Measurements from ENCODE around the gene GOLGB1. TPM values are rescaled to one million over a fixed set of nuclear protein-coding genes. Genes with fewer than 3 reads are reported as not detected.
A peak's percentile ranks its signal among the peaks of the same experiment; 100 is the strongest.
"Not testable (repeated sequence)": the region's sequence is repeated elsewhere in the genome, so short reads cannot be mapped to it uniquely, and the experiment has no call there.

The GOLGB1 gene, protein sequence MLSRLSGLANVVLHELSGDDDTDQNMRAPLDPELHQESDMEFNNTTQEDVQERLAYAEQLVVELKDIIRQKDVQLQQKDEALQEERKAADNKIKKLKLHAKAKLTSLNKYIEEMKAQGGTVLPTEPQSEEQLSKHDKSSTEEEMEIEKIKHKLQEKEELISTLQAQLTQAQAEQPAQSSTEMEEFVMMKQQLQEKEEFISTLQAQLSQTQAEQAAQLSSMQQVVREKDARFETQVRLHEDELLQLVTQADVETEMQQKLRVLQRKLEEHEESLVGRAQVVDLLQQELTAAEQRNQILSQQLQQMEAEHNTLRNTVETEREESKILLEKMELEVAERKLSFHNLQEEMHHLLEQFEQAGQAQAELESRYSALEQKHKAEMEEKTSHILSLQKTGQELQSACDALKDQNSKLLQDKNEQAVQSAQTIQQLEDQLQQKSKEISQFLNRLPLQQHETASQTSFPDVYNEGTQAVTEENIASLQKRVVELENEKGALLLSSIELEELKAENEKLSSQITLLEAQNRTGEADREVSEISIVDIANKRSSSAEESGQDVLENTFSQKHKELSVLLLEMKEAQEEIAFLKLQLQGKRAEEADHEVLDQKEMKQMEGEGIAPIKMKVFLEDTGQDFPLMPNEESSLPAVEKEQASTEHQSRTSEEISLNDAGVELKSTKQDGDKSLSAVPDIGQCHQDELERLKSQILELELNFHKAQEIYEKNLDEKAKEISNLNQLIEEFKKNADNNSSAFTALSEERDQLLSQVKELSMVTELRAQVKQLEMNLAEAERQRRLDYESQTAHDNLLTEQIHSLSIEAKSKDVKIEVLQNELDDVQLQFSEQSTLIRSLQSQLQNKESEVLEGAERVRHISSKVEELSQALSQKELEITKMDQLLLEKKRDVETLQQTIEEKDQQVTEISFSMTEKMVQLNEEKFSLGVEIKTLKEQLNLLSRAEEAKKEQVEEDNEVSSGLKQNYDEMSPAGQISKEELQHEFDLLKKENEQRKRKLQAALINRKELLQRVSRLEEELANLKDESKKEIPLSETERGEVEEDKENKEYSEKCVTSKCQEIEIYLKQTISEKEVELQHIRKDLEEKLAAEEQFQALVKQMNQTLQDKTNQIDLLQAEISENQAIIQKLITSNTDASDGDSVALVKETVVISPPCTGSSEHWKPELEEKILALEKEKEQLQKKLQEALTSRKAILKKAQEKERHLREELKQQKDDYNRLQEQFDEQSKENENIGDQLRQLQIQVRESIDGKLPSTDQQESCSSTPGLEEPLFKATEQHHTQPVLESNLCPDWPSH (N-terminal part only)
- polyA plus RNA-seq (ENCODE audit: insufficient read length) = 44.8 TPM

DNA sequence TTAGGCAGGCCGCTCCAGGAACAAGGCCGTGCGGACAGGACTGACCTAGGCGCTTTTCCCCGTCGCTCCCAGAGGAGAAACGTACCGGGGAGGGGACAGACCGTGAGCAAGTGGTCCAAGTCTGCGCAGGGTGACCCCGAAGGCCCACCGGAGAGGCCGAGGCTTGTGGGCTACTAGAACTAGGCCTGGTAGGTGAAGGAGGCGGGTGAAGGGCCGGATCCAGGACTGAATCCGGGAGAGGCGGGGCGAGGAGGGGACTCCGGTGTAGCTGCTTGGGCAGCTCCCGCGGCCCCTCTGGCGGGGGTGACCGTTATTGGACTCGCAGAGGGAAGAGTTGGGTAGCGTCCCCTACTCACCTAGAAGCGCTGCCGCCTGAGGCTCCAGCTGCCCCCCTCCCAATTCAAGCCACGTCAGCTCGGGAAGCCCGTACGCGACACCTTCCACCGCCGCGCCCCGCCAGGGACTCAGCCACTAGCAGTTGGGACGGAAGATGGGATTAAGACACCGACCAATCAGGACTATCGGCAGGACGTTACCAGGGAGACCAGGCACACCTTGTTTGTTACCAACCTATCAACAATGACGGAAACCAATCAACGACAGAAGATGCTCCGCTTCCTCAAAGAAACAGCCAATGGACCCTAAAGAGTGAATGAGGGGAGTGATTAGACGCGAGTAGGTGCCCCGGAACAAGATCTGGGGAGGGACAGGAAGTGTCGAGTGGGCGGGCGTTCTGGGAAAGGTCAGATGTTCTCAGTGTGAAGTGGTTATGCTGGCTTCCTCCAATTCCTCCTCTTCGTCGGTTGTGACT lies at the start of gene GOLGB1:
GOLGB1 (minus strand) TSS at position 466 of the 811 bp plus-strand sequence. CDS start 18,770 bp downstream, outside the sequence.
- DNase-seq (ENCODE audit: low read depth) = peak; percentile 100

- no peak for DNase-seq (ENCODE audit: low read depth)
These were observed 47.4 kb upstream of the GOLGB1 start for GRCh38 chr3:121796970-121797369.

GRCh38 chr3:121794264-121794983 lies 44.9 kb upstream of the GOLGB1 start:
- no peak for DNase-seq (ENCODE audit: low read depth)

DNA sequence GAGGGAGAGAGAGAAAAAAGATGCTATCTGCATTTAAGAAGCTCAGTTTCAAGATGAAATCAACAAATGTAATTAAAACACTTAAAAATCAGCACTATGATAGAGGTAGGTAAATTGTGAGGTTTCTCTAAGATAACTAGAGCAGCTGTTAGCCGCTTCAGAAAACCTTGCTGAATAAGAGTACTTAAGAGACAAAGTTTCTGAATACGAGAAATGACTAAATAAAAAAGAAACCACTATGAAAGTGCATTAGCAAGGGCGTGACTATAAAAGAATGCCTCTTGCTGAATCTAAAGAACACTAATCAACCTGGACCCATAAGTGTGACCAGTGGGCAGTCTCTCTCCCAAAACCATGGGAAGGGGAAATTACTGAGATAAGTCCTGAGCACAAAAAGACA lies 43.5 kb upstream of the GOLGB1 start:
- no peak for DNase-seq (ENCODE audit: low read depth)

DNA sequence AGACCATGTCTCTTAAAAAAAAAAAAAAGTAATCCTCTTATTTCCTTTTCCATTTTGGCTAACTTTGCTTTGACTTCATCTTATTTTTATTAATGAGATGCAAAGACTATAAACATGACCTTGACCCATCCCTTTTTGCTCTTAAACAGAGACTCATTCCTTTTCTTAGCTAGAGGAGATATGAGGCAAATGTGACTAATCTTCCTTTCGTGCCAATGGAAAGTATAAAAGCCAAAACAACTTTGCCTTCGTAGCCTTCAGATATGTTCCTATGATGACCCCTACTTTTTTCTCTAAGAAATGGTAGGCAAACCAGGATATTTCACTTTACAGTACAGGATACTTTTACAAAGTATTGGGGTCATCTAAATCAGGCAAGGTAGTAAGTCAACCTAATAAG lies 36.9 kb upstream of the GOLGB1 start:
- no peak for DNase-seq (ENCODE audit: low read depth)

- DNase-seq (ENCODE audit: low read depth) = not testable (repeated sequence)
These were observed 33.2 kb upstream of the GOLGB1 start for GRCh38 chr3:121782784-121783183.

- DNase-seq (ENCODE audit: low read depth) = no peak
These were observed 32.1 kb upstream of the GOLGB1 start for GRCh38 chr3:121781611-121782010.

DNA sequence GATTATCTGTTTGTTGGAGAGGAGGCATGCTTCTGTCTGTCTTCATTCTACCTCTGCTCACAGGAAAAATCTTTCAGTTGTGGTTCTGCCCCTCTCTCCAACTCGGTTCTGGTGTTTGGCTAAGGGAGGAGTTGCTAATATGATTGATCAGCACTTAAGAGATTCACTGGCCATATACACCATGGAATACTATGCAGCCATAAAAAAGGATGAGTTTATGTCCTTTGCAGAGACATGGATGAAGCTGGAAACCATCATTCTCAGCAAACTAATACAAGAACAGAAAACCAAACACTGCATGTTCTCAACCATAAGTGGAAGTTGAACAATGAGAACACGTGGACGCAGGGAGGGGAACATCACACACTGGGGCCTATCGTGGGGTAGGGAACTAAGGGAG lies 25.6 kb upstream of the GOLGB1 start:
- not testable (repeated sequence) for DNase-seq (ENCODE audit: low read depth)

- DNase-seq (ENCODE audit: low read depth) = no peak
These were observed 19.7 kb upstream of the GOLGB1 start for GRCh38 chr3:121769246-121769645.

- no peak for DNase-seq (ENCODE audit: low read depth)
These were observed 18.9 kb upstream of the GOLGB1 start for GRCh38 chr3:121768452-121768851.

- DNase-seq (ENCODE audit: low read depth) = no peak
These were observed 10.1 kb upstream of the GOLGB1 start for GRCh38 chr3:121759541-121760202.

DNA sequence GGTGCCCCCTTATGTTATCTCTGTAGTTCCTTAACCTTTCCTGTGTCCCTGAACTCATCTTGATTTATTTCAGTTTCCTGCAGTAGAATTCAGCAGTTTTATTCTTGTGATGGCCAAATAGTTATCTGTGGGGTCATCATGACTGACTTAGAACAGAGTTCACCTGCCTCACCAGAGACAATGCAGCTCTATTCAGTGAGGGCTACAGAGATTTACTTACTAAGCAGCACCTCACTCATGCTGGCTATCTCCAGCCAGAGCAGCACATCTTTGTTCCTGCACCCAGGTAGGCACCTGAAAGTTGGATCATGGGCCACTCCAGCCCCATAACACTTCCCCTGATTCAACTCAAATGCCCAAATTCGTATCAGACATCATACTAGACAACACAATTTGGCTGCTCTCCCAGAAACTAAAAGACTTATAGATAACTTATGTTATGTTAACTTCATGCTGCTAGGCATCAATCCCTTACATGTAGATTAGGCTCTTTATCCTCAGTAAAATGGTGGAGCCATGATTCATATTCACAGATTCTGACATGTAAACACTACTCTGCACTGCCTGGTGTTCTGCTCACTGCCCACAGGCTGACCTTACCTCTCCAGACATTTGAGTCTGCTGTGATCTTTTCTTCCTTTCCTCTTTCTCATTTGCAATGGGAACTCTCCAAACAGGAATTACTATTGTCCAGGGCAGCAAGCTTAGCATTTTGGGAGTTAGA lies 9.3 kb upstream of the GOLGB1 start:
- no peak for DNase-seq (ENCODE audit: low read depth)

DNA sequence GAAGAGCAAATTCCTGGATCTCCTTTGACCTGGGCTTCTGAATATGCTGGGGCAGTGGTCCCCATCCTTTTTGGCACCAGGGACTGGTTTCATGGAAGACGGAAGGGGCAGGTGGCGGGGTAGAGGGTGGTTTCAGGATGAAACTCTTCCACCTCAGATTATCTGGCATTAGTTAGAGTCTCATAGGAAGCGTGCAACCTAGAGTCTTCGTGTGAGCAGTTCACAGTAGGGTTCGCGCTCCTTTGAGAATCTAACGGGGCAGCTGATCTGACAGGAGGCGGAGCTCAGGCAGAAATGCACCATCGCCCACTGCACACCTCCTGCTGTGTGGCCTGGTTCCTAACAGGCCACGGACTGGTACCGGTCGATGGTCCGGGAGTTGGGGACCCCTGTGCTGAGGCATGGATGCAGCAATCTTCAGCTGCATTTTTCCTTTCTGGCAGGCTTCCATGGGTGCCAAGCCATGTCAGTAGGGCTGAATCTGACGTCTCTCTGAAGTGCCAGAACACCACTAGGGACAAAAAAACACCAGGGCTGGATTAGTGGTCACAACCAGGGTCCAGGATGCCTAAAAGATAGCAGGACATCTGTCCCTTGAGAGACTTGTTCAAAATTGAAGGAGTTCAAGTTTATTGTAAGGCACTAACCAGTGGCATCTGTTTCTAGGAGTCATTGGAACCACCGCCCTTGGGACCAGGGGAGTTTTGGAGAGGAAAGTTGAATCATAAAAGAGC lies 8.4 kb upstream of the GOLGB1 start:
- no peak for DNase-seq (ENCODE audit: low read depth)

DNA sequence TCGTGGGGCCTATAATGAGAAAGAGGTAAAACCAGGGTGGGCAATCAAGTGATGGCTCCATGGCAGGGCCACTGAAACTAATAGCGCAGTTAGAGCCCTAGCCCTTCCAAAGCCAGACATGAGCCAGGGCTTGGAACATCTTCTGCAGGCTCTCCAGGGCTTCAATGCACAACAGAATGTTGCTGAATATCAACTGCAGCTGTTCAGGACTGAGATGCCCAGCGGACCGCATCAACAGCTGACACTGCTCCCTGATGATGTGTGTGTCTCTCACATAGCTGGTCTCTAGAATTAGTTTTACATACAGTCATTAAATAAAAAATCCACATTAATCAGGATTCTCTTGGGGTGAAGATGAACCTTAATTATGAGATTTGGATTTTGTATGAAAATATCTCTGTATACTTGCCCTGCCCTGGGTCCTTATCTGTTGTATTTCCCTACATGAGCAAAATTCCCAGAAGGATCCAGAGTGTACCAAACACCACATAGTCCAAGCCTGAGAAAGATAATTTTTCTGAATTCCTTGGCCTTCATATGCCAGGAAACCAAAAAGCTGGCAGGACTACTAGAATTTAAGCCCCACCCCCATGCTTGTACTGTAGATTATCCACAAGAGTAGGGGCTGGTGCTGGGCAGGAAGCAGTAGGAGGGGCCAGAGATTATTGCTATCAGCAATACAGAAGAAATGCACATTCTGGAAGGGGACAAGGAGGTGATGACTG lies 7.7 kb upstream of the GOLGB1 start:
- DNase-seq (ENCODE audit: low read depth) = no peak

DNA sequence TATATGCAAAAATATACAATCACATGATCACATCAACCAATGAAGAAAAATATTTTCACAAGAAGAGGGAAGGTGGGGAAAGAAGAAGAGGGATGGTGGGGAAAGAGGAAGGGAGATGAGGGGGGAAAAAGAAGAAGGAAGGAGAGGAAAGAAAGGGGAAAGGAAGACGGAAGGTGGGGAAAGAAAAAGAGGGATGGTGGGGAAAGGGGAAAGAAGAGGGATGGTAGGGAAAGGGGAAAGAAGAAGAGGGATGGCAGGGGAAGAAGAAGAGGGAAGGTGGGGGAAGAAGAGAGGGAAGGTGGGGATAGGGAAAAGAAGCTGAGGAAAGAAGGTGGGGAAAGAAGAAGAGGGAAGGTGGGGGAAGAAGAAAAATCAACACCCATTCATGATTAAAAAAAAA lies 3.2 kb upstream of the GOLGB1 start:
- no peak for DNase-seq (ENCODE audit: low read depth)

- DNase-seq (ENCODE audit: low read depth) = no peak
These were observed 2.7 kb upstream of the GOLGB1 start for GRCh38 chr3:121752261-121752660.

GRCh38 chr3:121750087-121750415 lies 510 bp upstream of the GOLGB1 start:
- no peak for DNase-seq (ENCODE audit: low read depth)

Data from forelimb muscle (tissue), 1 donor.